Activated CD4-positive, alpha-beta T cell treated with anti-CD3 and anti-CD28 coated beads, Interleukin-2, Interleukin-4, amounts not matched to agents 100 ng/mL and 50 ng/mL, durations not matched to agents 16 hours and 8 hours (primary cell): ENCODE measurements around the gene SLC28A1.

Experiments used
- DNase-seq: peaks from one replicate; pipeline ENCODE4 v3.0.0-alpha.2; 2020; ENCODE audit warnings: low spot score

The SLC28A1 gene, protein sequence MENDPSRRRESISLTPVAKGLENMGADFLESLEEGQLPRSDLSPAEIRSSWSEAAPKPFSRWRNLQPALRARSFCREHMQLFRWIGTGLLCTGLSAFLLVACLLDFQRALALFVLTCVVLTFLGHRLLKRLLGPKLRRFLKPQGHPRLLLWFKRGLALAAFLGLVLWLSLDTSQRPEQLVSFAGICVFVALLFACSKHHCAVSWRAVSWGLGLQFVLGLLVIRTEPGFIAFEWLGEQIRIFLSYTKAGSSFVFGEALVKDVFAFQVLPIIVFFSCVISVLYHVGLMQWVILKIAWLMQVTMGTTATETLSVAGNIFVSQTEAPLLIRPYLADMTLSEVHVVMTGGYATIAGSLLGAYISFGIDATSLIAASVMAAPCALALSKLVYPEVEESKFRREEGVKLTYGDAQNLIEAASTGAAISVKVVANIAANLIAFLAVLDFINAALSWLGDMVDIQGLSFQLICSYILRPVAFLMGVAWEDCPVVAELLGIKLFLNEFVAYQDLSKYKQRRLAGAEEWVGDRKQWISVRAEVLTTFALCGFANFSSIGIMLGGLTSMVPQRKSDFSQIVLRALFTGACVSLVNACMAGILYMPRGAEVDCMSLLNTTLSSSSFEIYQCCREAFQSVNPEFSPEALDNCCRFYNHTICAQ

DNA sequence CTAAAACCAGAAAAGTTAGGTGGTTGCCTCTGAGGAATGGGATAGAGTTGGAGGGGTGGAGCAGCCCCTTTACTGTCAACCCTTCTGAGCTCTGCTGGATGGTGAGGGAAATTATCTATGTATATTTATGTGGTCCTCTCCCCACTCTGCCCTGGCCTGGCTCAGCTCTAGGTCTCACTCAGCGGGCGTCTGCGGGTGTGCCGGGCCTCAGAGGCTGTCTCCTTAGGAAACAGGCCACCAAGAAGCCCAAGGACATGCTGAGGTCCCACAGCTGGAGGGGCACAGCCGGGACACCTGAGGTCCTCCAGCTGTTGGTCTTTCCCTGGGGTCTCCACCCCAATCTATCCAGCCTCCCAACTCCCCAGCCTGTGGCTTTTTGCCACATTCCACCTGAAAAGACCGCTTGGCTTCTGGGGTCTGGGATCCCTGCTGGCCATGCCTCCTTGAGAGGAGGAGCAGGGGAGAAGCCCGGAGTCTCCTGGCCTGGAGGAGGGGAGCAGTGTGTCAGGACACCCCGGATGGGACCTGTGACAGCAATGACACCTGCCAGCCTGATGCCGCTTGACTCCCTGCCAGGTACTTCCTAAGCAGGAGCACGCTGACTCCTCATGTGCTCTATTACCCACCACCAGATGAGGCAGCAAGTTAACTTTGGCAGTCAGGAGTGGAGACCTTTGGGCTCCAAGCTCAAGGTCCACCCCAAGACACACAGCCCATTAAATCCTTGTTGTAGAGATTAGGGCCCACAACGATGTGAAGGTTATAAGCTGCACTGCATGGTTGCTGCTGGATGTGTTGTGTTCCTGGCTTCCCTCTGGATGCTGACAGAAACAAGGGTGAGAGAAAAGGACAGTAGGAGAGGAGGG lies at the start of gene SLC28A1:
SLC28A1 (plus strand) TSS at position 747 of the 866 bp plus-strand sequence. CDS start 3,099 bp downstream, outside the sequence.
- no peak for DNase-seq

DNA sequence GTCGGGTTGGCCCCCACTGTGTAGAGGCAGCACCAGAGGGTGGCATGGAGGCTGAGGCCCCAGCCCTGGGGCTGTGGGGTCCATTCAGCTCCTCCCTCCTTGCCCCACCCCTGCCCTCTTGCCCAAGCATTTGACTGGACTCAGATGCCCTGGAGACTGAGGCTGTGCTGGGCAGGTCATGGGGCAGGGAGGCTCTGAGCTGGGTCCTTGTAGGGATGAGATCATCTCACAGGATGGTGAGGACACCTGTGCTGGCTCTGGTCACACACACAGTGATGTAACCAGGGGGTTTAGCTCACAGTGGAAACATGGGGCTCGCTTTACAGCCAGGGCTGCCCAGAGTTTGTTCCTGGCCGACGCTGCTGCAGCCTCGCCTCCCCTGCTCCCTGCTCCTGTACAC lies 49.5 kb upstream of the SLC28A1 start:
- DNase-seq, result no peak

- DNase-seq, result no peak
These were observed 48.7 kb upstream of the SLC28A1 start for GRCh38 chr15:84835661-84836337.

DNA sequence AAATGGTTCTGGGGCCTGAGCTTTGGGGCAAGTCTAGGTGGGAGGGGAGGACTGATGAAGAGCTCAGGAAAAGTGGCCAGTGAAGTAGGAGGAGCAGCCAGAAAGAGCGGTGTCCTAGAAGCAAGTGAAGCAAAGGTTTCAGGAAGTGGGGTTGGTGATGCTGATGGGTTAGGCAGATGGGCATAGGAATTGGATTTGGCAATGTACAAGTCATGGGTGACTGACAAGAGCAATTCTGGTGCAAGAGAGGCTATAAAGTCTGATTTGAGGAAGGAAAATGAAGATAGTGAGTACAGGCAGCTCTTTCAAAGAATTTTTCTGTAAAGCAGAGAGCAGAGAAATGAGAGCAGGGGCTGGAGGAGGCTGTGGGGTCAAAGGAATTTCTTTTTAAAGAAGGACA lies 47.6 kb upstream of the SLC28A1 start:
- DNase-seq, result no peak

- DNase-seq, result no peak
These were observed 44.7 kb upstream of the SLC28A1 start for GRCh38 chr15:84839714-84840113.

DNA sequence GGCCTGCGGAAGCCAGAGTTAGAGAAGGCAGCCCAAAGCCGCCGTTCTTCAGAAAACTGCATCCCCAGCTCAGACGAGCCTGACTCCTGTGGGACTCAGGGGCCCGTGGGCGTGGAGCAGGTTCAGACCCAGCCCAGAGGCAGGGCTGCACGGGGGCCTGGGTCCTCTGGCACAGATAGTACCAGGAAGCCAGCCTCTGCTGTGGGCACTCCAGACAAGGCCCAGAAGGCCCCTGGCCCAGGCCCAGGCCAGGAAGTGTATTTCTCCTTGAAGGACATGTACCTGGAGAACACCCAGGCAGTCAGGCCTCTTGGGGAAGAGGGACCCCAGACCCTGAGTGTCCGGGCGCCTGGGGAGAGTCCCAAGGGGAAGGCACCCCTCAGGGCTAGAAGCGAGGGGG lies 44.2 kb upstream of the SLC28A1 start:
- no peak for DNase-seq

GRCh38 chr15:84840741-84841429 lies 43.6 kb upstream of the SLC28A1 start:
- DNase-seq, result no peak

DNA sequence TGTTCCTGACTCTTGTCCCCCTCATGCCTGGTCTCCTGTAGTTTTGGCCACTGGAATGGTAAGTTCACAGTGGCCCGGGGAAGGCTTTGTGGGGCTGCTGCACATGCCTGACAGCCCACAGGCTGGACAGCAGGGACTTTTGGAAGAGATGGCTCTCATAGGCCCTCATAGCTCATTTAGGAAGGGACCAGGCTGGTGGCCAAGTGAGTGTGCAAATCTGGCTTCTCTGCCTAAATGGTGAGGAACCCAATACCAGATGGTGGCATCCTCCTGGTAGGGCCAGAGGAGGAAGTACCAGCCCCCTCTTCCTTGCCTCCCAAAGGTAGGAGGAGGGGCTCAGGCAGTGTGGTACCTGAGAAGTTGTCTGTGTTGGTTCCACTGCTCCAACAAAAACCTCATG lies 41.7 kb upstream of the SLC28A1 start:
- DNase-seq, result no peak

- DNase-seq, result no peak
These were observed 39.5 kb upstream of the SLC28A1 start for GRCh38 chr15:84844964-84845363.

DNA sequence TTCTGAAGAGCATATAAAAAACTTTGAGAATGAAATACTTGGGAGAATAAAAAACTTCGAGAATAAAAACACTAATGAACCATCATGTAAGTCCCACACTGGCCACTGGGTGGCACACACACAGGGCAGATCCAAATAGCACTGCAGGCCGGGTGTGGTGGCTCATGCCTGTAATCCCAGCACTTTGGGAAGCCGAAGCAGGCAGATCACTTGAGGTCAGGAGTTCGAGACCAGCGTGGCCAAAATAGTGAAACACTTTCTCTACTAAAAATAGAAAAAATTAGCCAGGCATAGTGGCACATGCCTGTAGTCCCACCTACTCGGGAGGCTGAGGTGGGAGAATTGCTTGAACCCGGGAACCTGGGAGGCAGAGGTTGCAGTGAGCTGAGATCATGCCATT lies 38.8 kb upstream of the SLC28A1 start:
- DNase-seq, result peak; percentile 42

GRCh38 chr15:84846269-84846668 lies 38.2 kb upstream of the SLC28A1 start:
- DNase-seq, result no peak

- no peak for DNase-seq
These were observed 37.1 kb upstream of the SLC28A1 start for GRCh38 chr15:84847382-84847781.

GRCh38 chr15:84852212-84852611 lies 32.2 kb upstream of the SLC28A1 start:
- DNase-seq, result no peak

GRCh38 chr15:84855136-84855535 lies 29.3 kb upstream of the SLC28A1 start:
- DNase-seq, result no peak

- DNase-seq, result no peak
These were observed 28.7 kb upstream of the SLC28A1 start for GRCh38 chr15:84855765-84856164.

DNA sequence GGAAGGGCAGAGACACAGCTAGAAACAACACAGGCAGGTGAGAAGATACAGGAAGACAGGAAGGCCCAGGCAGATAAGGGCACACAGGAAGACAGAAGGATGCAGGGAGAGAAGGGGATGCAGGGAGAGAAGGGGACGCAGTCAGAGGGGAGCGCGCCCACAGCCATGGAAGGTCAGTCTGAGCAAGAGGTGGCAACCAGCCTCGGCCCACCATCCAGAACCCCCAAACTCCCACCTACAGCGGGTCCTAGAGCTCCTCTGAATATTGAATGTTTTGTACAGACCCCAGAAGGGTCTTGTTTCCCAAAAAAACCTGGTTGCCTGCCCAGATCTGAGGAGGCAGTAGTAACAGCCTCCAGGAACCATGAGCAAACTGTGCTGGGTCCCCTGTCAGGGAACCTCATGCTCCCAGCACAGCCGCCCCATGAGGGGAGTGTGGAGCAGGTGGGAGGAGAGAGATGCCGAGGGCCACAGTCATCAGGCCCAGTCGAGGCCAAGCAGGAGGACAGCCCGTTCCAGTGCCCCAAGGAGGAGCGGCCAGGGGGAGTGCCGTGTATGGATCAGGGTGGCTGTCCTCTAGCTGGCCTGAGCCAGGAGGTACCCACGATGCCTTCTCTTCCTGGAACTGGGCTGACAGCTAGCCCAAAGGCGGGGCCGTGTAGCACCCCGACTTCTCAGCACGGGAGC lies 27.6 kb upstream of the SLC28A1 start:
- DNase-seq, result no peak

DNA sequence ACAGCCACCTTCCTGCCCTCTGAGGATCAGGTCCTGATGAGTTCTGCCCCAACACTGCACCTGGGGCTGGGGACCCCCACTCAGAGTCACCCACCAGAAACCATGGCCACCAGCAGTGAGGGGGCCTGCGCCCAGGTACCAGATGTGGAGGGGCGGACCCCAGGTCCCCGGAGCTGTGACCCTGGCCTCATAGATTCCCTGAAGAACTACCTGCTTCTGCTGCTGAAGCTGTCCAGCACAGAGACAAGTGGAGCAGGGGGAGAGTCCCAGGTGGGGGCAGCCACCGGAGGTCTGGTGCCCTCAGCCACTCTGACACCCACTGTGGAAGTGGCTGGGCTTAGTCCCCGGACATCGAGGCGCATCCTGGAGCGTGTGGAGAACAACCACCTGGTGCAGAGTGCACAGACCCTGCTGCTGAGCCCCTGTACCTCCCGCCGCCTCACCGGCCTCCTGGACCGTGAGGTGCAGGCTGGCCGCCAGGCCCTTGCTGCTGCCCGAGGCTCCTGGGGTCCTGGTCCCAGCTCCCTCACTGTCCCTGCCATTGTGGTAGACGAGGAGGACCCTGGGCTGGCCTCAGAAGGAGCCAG lies 27.0 kb upstream of the SLC28A1 start:
- DNase-seq, result no peak

- no peak for DNase-seq
These were observed 26.2 kb upstream of the SLC28A1 start for GRCh38 chr15:84858231-84858630.

DNA sequence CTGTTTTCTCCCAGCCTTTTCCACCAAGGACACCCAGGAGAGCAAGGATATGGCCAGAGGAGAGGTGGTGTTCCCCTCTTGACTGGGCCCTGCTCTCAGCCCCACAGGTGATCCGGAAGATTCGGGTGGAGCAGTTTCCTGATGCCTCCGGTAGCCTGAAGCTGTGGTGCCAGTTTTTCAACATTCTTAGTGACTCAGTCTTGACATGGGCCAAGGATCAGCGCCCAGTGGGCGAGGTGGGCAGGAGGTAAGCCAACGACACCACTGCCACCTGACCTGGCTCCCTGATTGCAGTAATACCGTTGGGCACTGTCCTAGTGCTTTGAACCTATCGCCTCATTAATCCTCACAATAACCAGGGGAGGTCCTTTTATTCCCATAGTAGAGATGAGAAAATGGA lies 25.3 kb upstream of the SLC28A1 start:
- DNase-seq, result no peak

DNA sequence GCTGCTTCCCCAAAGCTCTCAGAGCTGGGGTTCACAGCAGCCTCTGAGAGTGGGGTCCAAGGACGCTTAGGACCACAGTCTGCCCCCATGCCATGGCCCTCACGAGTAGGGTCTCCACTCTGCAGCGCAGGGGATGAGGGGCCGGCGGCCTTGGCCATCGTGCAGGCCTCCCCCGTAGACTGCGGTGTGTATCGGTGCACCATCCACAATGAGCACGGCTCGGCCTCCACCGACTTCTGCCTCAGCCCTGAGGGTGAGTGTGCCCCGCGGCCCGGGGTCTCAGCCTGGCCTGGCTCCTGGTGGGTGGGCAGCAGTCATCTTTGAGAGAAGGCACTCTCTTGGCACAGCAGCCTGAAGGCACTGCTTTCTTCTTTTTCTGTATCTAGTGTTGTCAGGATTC lies 24.8 kb upstream of the SLC28A1 start:
- no peak for DNase-seq

DNA sequence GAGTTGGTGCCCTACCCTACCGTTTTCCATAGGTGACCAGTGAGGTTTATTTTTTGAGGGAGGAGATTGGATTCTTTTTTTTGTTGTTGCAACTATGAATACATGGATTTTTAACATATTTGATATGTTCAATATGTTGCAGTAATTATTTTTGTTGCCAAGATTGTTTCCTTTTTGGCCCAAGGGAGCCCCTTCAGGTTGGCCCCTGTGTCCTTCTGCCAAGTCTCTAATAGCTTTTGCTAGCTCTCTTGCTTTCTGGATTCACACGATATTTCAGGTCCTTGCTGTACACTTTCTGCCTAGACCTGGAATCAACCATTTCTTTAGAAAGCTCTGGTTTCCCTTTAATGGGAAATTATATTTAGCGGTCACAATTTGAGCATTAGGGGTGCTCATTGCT lies 22.7 kb upstream of the SLC28A1 start:
- DNase-seq, result no peak
